GM12865 (cell line): ENCODE data around the gene ATP11A.

Experiments used
- DNase-seq: peaks from one replicate; pipeline ENCODE4 v3.0.0; 2010; ENCODE audit warnings: low read depth
- H3K4me3 ChIP-seq: 2 replicates; pipeline ENCODE4 v1.5.1; 2011; ENCODE audit warnings: mild to moderate bottlenecking, low read depth, low read length, control low read depth
- TF ChIP-seq, protein P1 (sequence below): IDR thresholded peaks from 2 replicates; pipeline ENCODE4 v1.5.1; 2011; ENCODE audit warnings: low read length, control low read depth, low read depth, inconsistent platforms; ENCODE audit not compliant: insufficient read depth; ENCODE audit errors: missing control alignments

ATP11A gene

DNA sequence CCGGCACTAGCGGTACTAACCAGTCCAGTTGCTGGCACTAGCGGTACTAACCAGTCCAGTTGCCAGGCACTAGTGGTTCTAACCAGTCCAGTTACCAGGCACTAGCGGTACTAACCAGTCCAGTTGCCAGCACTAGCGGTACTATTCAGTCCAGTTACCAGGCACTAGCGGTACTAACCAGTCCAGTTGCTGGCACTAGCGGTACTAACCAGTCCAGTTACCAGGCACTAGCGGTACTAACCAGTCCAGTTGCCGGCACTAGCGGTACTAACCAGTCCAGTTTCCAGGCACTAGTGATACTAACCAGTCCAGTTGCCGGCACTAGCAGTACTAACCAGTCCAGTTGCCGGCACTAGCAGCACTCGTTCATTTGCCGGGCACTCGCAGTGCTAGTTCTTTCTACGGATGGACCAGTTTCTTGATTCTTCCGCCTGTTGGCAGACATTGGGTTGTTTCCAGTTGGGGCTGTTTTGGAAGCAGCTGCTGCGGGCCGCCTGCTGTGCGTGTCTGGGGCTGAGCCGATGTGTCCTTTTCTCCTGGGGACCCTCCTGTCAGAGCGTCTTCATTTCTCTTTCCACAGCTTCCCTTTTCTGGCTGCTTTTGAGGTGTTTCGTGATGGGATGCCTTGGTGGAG, 155.8 kb downstream of the ATP11A start:
- TF ChIP-seq, protein P1, sequence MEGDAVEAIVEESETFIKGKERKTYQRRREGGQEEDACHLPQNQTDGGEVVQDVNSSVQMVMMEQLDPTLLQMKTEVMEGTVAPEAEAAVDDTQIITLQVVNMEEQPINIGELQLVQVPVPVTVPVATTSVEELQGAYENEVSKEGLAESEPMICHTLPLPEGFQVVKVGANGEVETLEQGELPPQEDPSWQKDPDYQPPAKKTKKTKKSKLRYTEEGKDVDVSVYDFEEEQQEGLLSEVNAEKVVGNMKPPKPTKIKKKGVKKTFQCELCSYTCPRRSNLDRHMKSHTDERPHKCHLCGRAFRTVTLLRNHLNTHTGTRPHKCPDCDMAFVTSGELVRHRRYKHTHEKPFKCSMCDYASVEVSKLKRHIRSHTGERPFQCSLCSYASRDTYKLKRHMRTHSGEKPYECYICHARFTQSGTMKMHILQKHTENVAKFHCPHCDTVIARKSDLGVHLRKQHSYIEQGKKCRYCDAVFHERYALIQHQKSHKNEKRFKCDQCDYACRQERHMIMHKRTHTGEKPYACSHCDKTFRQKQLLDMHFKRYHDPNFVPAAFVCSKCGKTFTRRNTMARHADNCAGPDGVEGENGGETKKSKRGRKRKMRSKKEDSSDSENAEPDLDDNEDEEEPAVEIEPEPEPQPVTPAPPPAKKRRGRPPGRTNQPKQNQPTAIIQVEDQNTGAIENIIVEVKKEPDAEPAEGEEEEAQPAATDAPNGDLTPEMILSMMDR: no peak
- DNase-seq: no peak
- no peak overlapping the region for H3K4me3 ChIP-seq

- H3K4me3 ChIP-seq: no peak overlapping the region
- no peak for DNase-seq
- TF ChIP-seq, protein P1: no peak
Measured at GRCh38 chr13:112846411-112847115, 156.7 kb downstream of the ATP11A start.

DNA sequence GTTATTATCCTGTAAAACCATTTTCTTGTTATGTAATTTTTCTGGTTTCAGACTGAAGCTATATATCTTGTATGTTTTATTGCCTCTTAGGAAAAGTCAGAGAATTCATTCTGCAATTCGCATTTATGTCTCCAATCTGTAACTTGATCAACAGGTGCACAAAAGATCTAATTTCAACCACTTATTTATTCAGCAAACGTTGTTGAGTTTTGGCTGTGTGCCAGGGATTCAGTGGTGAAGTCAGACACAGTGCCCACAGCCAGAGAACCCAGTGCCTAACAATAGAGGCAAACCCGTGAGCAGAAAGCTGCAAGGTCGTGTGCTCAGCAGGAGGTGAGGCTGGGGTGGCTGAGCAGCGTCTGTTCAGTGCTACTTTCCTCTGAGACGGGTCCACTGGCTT, 159.7 kb downstream of the ATP11A start:
- TF ChIP-seq, protein P1: no peak
- no peak overlapping the region for H3K4me3 ChIP-seq
- no peak for DNase-seq

DNA sequence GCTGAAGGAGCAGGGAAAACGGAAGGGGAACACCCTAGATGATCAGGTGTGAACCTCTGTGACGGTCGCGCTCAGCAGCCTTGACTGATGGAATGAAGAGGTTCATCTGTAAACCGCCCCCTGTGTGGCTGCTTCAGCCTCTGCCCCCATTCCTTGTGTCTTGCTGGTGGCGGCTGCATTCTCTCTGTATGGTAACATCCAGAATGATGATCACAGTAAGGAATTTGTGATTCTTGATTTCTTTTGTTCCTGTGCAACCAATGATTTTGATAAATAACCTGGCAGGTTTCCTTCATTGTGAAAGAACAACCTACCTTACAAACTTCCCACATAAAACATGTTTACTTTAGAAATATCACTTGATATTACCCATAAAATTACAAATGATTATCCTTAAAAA, 160.4 kb downstream of the ATP11A start:
- DNase-seq: no peak
- TF ChIP-seq, protein P1: no peak
- no peak overlapping the region for H3K4me3 ChIP-seq

GRCh38 chr13:112851107-112852038, 161.5 kb downstream of the ATP11A start:
- TF ChIP-seq, protein P1: no peak
- H3K4me3 ChIP-seq: no peak overlapping the region
- DNase-seq: no peak

DNA sequence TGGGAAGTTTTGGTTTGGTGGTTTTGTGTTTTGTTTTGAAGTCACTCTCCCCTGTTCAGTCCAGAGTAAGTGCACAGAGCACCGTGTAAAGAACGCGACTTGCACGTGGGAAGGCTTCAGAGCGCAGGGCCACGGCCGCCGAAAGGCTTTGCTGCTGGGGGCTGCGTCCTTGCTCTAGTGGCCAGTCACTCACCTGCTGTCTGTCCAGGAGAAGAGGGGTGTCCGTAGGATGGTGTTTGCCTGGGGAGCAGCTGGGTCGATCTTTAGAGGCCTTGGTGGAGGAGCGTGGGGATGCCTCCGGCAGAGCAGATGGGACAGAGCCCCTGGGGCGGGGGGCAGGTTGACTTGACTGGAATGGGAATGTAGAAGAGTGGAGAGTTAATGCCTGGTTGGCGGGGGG, 162.6 kb downstream of the ATP11A start:
- H3K4me3 ChIP-seq: no peak overlapping the region
- TF ChIP-seq, protein P1: no peak
- DNase-seq: no peak
